K562 (cell line): ENCODE data around the gene NDUFB10. TPM values are rescaled to one million over a fixed set of nuclear protein-coding genes. Genes with fewer than 3 reads are reported as not detected.

Experiments
- ATAC-seq: fragments of 200-7000 bp; cut with Tn5 transposase; 3 replicates; pipeline ENCODE4 v1.9.1; 2020; ENCODE audit warnings: moderate library complexity
- BruUV-seq: library from RNA; stranded (reverse); fragments of 400-500 nt; replicated peaks from 2 replicates; lab custom pipeline; 2021; lab: Mats Ljungman, UMichigan
- CTCF ChIA-PET: fragments of 300-600 bp; formaldehyde crosslinking; extraction: SDS; loops from one replicate; lab custom pipeline; 2021; ENCODE audit warnings: low intra/inter-chr PET ratio; lab: Yijun Ruan, JAX
- POLR2A ChIA-PET: fragments of 300-600, 350-650 bp; sonication (Branson Sonifier 250); formaldehyde crosslinking; extraction: SDS; loops from one replicate; lab custom pipeline; 2021; ENCODE audit warnings: antibody characterized with exemption, inconsistent platforms; lab: Yijun Ruan, JAX
- DNase-seq, 4 experiments: peaks; one replicate each; pipeline versions ENCODE4 v3.0.0 to v3.0.0-alpha.2; 2011 to 2018; ENCODE audit warnings: low spot score in 3 of 4, mixed read lengths in 3 of 4; ENCODE audit errors: extremely low read depth in 1 of 4
- FAIRE-seq: peaks from 2 replicates; lab custom pipeline; 2011; peaks lifted over from hg19 to GRCh38; lab: Jason Lieb, UNC
- H2AFZ ChIP-seq: 2 replicates; pipeline ENCODE4 v1.6.0; 2011; ENCODE audit warnings: low read depth, low read length, control low read depth, inconsistent platforms
- H3K27ac ChIP-seq: fragments of 200-600 bp; 3 replicates; pipeline ENCODE4 v1.8.0; 2011; ENCODE audit warnings: low read depth, mild to moderate bottlenecking, control low read depth, inconsistent platforms, low read length, moderate library complexity, mixed read lengths; ENCODE audit errors: extremely low read depth
- H3K27me3 ChIP-seq, 2 experiments: fragments of 300-600 bp in 1 of 2; 2 replicates in 1 of 2; 3 replicates in 1 of 2; pipeline versions ENCODE4 v1.6.0 to v1.8.0; 2011; ENCODE audit warnings: inconsistent platforms in 2 of 2, low read length in 2 of 2, mild to moderate bottlenecking in 1 of 2, mixed read lengths in 1 of 2, moderate library complexity in 1 of 2; ENCODE audit not compliant: control insufficient read depth in 2 of 2, insufficient read depth in 2 of 2
- H3K36me3 ChIP-seq: fragments of 300-600 bp; 3 replicates; pipeline ENCODE4 v1.8.0; 2011; ENCODE audit warnings: mild to moderate bottlenecking, low read length, inconsistent platforms; ENCODE audit not compliant: control insufficient read depth, insufficient read depth
- H3K4me1 ChIP-seq, 2 experiments: fragments of 200-600 bp in 1 of 2; replicated peaks in 1 of 2; 2 replicates in 1 of 2; 3 replicates in 1 of 2; pipeline versions ENCODE4 v1.5.1 to v1.8.0; 2011; ENCODE audit warnings: inconsistent platforms in 2 of 2, low read length in 2 of 2, mild to moderate bottlenecking in 1 of 2, mixed read lengths in 1 of 2, moderate library complexity in 1 of 2; ENCODE audit not compliant: control insufficient read depth in 2 of 2, insufficient read depth in 2 of 2
- H3K4me2 ChIP-seq: 2 replicates; pipeline ENCODE4 v1.6.1; 2011; ENCODE audit warnings: low read length, control low read depth, inconsistent platforms, mixed read lengths; ENCODE audit not compliant: insufficient read depth
- H3K4me3 ChIP-seq: fragments of 200-600 bp; sonication (generic), shearing (Covaris generic); 2 replicates; pipeline ENCODE4 v1.5.1; 2016; ENCODE audit warnings: control low read depth, inconsistent platforms
- H3K79me2 ChIP-seq: fragments of 200-600 bp; 3 replicates; pipeline ENCODE4 v1.8.0; 2011; ENCODE audit warnings: low read length, inconsistent platforms; ENCODE audit not compliant: control insufficient read depth, insufficient read depth
- H3K9ac ChIP-seq, 2 experiments: 2 replicates each; pipeline versions ENCODE4 v1.6.0 to v1.6.1; 2011; ENCODE audit warnings: low read depth in 2 of 2, low read length in 2 of 2, control low read depth in 1 of 2, inconsistent platforms in 1 of 2, mild to moderate bottlenecking in 1 of 2, mixed read lengths in 1 of 2; ENCODE audit not compliant: insufficient read depth in 1 of 2
- H3K9me1 ChIP-seq: one replicate; pipeline ENCODE4 v1.6.0; 2011; ENCODE audit warnings: inconsistent platforms, mild to moderate bottlenecking, low read length, moderate library complexity; ENCODE audit not compliant: control insufficient read depth, insufficient read depth
- H3K9me3 ChIP-seq: replicated peaks from 2 replicates; pipeline ENCODE4 v1.5.1; 2011; ENCODE audit warnings: low read depth, low read length, inconsistent platforms; ENCODE audit not compliant: control insufficient read depth, insufficient read depth
- H4K20me1 ChIP-seq: replicated peaks from 2 replicates; pipeline ENCODE4 v1.6.1; 2011; ENCODE audit warnings: low read length, inconsistent platforms, mixed read lengths; ENCODE audit not compliant: control insufficient read depth, insufficient read depth
- NFIC ChIP-seq: fragments of 450-650 bp; IDR thresholded peaks from 2 replicates; pipeline ENCODE4 v1.6.1; 2017; ENCODE audit warnings: mild to moderate bottlenecking, inconsistent platforms
- POLR2AphosphoS5 ChIP-seq: IDR thresholded peaks from 2 replicates; pipeline ENCODE4 v1.6.1; 2011; ENCODE audit warnings: mild to moderate bottlenecking, low read depth, low read length, moderate library complexity; ENCODE audit not compliant: control insufficient read depth, insufficient read depth
- PRPF4 ChIP-seq: fragments of 200-400 bp; formaldehyde crosslinking; IDR thresholded peaks from one replicate; pipeline ENCODE4 v1.6.1; 2017; ENCODE audit warnings: low read length, low read depth, mild to moderate bottlenecking; ENCODE audit not compliant: insufficient read depth, poor library complexity, severe bottlenecking
- RB1 ChIP-seq: fragments of 450-650 bp; IDR thresholded peaks from 2 replicates; pipeline ENCODE4 v1.6.1; 2017; ENCODE audit warnings: low read depth, mild to moderate bottlenecking
- SMARCB1 ChIP-seq: IDR thresholded peaks from 2 replicates; pipeline ENCODE4 v1.6.1; 2011; ENCODE audit warnings: improper control_type of control experiment, low read depth; ENCODE audit not compliant: insufficient read length
- SPI1 ChIP-seq: IDR thresholded peaks from 2 replicates; pipeline ENCODE4 v1.6.1; 2011; ENCODE audit warnings: low read depth, low read length, control low read depth, borderline replicate concordance
- TCF3 ChIP-seq: sonication (generic); formaldehyde crosslinking; IDR thresholded peaks from 2 replicates; pipeline ENCODE4 v1.4.0; 2020; ENCODE audit warnings: mild to moderate bottlenecking, missing genetic modification reagents
- XRCC3 ChIP-seq: fragments of 450-650 bp; IDR thresholded peaks from 2 replicates; pipeline ENCODE4 v1.6.1; 2017; ENCODE audit warnings: mild to moderate bottlenecking, moderate library complexity
- ZNF133 ChIP-seq: fragments of 250-450 bp; sonication (Bioruptor Pico); IDR thresholded peaks from 2 replicates; pipeline ENCODE4 v1.4.0; 2020; ENCODE audit warnings: mild to moderate bottlenecking
- WGBS: fragments of 100-300 bp; shearing (Covaris generic); methylation state at CpG from one replicate; pipeline ENCODE4 v1.1.6; 2016; ENCODE audit warnings: low coverage, mixed read lengths; ENCODE audit not compliant: insufficient coverage; ENCODE audit errors: missing lambda C conversion rate; 5-methylcytosine and 5-hydroxymethylcytosine counted together
- in situ Hi-C: fragments of 300-500 bp; cut with MboI; formaldehyde crosslinking; loops from 4 replicates; pipeline ENCODE4 v1.15.0; 2018; ENCODE audit warnings: inconsistent platforms, mixed read lengths
- intact Hi-C: fragments of 100-400 bp; cut with micrococcal nuclease; formaldehyde crosslinking; loops from 2 replicates; pipeline ENCODE4 v1.14.2; 2022
- polyA plus RNA-seq, 8 experiments: library from polyadenylated mRNA; depleted of rRNA in 4 of 8; stranded (reverse) in 5 of 8; unstranded in 3 of 8; fragments of >200 nt; fragmentation: Nextera tagmentation in 2 of 8; fragmentation: Illumina TruSeq in 1 of 8; extraction: Ambion mirVana in 2 of 8; extraction: Trizol in 1 of 8; gene quantifications; 2 replicates each; pipeline versions ENCODE4 v1.2.1 to v1.2.3, GENCODE V29; 2011 to 2014; ENCODE audit warnings: inconsistent platforms in 1 of 8, missing spikeins in 1 of 8
- total RNA-seq, 7 experiments: library from RNA; depleted of rRNA in 6 of 7; stranded (reverse); fragments of >200 nt in 6 of 7; fragmentation: Illumina TruSeq in 2 of 7; extraction: Trizol in 2 of 7; gene quantifications; 2 replicates each; pipeline versions ENCODE4 v1.2.1 to v1.2.3, GENCODE V29; 2011 to 2021; ENCODE audit warnings: low replicate concordance in 1 of 7
- TF ChIP-seq, protein P1 (sequence below): IDR thresholded peaks from 3 replicates; pipeline ENCODE4 v1.6.1; 2011; ENCODE audit warnings: borderline replicate concordance, mild to moderate bottlenecking; ENCODE audit not compliant: insufficient read length, insufficient read depth
- TF ChIP-seq, protein P2 (sequence below): fragments of 450-650 bp; IDR thresholded peaks from 2 replicates; pipeline ENCODE4 v1.6.1; 2016
- TF ChIP-seq, protein P3 (sequence below): sonication (generic); formaldehyde crosslinking; IDR thresholded peaks from 2 replicates; pipeline ENCODE4 v1.8.0; 2023; ENCODE audit warnings: mild to moderate bottlenecking, missing genetic modification reagents

NDUFB10 gene
- total and polyA plus RNA-seq, 9 of the 15 experiments (the other 6 are each of a cell fraction or from before 2014, with no cell fraction given) = 69.3 to 527 (median 161) TPM

DNA sequence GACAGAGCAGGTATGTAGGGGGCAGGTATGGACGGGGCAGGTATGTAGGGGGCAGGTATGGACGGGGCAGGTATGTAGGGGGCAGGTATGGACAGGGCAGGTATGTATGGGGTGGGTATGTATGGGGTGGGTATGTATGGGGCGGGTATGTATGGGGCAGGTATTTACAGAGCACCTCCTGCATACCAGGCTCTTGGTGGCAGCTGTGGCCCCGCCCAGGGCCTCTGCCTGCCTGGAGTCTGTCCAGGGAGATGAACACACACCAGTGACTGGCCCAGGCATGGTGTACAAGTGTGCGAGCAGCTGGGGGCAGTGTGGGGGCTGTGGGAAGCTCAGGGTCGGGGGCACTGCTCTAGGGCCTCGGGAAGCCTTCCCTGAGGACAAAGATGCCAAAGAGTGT lies 9.3 kb upstream of the NDUFB10 start (continued):
- TF ChIP-seq, protein P1, sequence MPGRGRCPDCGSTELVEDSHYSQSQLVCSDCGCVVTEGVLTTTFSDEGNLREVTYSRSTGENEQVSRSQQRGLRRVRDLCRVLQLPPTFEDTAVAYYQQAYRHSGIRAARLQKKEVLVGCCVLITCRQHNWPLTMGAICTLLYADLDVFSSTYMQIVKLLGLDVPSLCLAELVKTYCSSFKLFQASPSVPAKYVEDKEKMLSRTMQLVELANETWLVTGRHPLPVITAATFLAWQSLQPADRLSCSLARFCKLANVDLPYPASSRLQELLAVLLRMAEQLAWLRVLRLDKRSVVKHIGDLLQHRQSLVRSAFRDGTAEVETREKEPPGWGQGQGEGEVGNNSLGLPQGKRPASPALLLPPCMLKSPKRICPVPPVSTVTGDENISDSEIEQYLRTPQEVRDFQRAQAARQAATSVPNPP = no peak

DNA sequence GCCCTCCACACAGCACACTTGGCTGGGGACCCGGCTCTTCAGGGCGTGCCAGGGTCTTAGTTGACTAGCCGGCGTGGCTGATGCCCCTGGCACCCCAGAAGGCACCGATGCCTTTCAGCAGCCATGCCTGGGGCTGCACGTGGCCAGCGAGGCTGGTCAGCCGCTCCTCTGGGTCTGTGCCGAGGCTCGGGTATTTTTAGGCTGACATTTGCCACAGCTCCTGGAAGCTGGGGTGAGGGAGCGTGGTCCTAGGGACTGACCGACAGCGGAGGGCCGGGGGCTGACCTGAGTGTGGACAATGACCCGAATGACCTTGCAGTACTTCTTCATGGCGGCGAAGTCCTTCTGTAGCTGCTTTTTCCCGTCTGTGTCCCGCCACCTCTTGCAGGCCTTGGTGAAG lies 8.8 kb upstream of the NDUFB10 start:
- no TSS peak for BruUV-seq
- WGBS = 71% methylated on average over 19 of the region's 19 CpGs
- no peak for TF ChIP-seq PRPF4
- TF ChIP-seq, protein P2, sequence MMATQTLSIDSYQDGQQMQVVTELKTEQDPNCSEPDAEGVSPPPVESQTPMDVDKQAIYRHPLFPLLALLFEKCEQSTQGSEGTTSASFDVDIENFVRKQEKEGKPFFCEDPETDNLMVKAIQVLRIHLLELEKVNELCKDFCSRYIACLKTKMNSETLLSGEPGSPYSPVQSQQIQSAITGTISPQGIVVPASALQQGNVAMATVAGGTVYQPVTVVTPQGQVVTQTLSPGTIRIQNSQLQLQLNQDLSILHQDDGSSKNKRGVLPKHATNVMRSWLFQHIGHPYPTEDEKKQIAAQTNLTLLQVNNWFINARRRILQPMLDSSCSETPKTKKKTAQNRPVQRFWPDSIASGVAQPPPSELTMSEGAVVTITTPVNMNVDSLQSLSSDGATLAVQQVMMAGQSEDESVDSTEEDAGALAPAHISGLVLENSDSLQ = no peak
- TF ChIP-seq, protein P3, sequence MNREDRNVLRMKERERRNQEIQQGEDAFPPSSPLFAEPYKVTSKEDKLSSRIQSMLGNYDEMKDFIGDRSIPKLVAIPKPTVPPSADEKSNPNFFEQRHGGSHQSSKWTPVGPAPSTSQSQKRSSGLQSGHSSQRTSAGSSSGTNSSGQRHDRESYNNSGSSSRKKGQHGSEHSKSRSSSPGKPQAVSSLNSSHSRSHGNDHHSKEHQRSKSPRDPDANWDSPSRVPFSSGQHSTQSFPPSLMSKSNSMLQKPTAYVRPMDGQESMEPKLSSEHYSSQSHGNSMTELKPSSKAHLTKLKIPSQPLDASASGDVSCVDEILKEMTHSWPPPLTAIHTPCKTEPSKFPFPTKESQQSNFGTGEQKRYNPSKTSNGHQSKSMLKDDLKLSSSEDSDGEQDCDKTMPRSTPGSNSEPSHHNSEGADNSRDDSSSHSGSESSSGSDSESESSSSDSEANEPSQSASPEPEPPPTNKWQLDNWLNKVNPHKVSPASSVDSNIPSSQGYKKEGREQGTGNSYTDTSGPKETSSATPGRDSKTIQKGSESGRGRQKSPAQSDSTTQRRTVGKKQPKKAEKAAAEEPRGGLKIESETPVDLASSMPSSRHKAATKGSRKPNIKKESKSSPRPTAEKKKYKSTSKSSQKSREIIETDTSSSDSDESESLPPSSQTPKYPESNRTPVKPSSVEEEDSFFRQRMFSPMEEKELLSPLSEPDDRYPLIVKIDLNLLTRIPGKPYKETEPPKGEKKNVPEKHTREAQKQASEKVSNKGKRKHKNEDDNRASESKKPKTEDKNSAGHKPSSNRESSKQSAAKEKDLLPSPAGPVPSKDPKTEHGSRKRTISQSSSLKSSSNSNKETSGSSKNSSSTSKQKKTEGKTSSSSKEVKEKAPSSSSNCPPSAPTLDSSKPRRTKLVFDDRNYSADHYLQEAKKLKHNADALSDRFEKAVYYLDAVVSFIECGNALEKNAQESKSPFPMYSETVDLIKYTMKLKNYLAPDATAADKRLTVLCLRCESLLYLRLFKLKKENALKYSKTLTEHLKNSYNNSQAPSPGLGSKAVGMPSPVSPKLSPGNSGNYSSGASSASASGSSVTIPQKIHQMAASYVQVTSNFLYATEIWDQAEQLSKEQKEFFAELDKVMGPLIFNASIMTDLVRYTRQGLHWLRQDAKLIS (CRISPR knock-in tag) = no peak
- no peak for TF ChIP-seq XRCC3
- no peak for TF ChIP-seq ZNF133 (CRISPR knock-in tag)
- TF ChIP-seq TCF3 = no peak
- TF ChIP-seq SMARCB1 = no peak
- TF ChIP-seq SPI1 = no peak
- TF ChIP-seq RB1 = no peak
- no peak for TF ChIP-seq POLR2AphosphoS5
- TF ChIP-seq NFIC = no peak

More for the DNA sequence above, 8.8 kb upstream of the NDUFB10 start:
- DNase-seq (no peak), FAIRE-seq (no peak), ATAC-seq (no peak)
- Histone ChIP-seq H3K4me2 (no peak overlapping the region), H3K4me3 (no peak overlapping the region), H3K27me3 (no peaks in the 10 kb centered on the region), H3K79me2 (no peaks in the 10 kb centered on the region), H3K9me1 (no peaks in the 10 kb centered on the region), H3K27ac (no peak overlapping the region), H3K9me3 (no peaks in the 10 kb centered on the region), H3K4me1 (peaks cover 3 to 53% of the 10 kb centered on the region in 2 experiments; a peak in 4 of 5 replicates), H2AFZ (no peak overlapping the region), H3K36me3 (no peaks in the 10 kb centered on the region), H3K9ac (peak overlapping the region in 1 of 2 experiments; percentile 66; a peak in 2 of 4 replicates), H4K20me1 (no peaks in the 10 kb centered on the region)
- in situ Hi-C loops (no loop called here), intact Hi-C loops (no loop called here)
- ChIA-PET CTCF (interaction anchor here (0.5 kb wide), 1 partner anchor 102 kb away, joined by 3 read pairs; no protein-coding TSS in a partner anchor), POLR2A (interaction anchor here (0.6 to 5.6 kb wide), 3 partner anchors 9 to 47 kb away, joined by 3 to 37 read pairs (median 5); partner anchors contain the start of gene RPS2)
